Stimulated activated CD8-positive, alpha-beta memory T cell treated with anti-CD3 and anti-CD28 coated beads, Interleukin-7, amount 100 ng/mL, for 4 hours (primary cell): Measurements from ENCODE around the gene MIR17HG.

Experiments
- DNase-seq, 2 donors: peaks; one replicate each; pipeline ENCODE4 v3.0.0-alpha.2; 2020; ENCODE audit warnings: low read depth in 2 of 2

The MIR17HG gene

GRCh38 chr13:91368676-91369440 is 21.4 kb downstream of the MIR17HG start:
- DNase-seq, result no peak

- no peak for DNase-seq
These were observed 21.9 kb downstream of the MIR17HG start for GRCh38 chr13:91369441-91369831.

- DNase-seq, result no peak
These were observed 23.0 kb downstream of the MIR17HG start for GRCh38 chr13:91370501-91370900.

- no peak for DNase-seq
These were observed 25.4 kb downstream of the MIR17HG start for GRCh38 chr13:91372911-91373310.

GRCh38 chr13:91375116-91375729 is 27.7 kb downstream of the MIR17HG start:
- DNase-seq, result no peak

- DNase-seq, result no peak
These were observed 33.9 kb downstream of the MIR17HG start for GRCh38 chr13:91381371-91381770.

- DNase-seq, result no peak
These were observed 36.3 kb downstream of the MIR17HG start for GRCh38 chr13:91383836-91384235.

- no peak for DNase-seq
These were observed 37.4 kb downstream of the MIR17HG start for GRCh38 chr13:91384896-91385295.

GRCh38 chr13:91389186-91389585 is 41.7 kb downstream of the MIR17HG start:
- no peak for DNase-seq

GRCh38 chr13:91397595-91397994 is 50.1 kb downstream of the MIR17HG start:
- no peak for DNase-seq

GRCh38 chr13:91398413-91399188 is 51.1 kb downstream of the MIR17HG start, which contains the start of gene GPC5:
GPC5 (plus strand) TSS chr13:91398621.
- DNase-seq, result peak; percentile 59 to 75

- DNase-seq, result no peak
These were observed 51.9 kb downstream of the MIR17HG start for GRCh38 chr13:91399189-91400062.

GRCh38 chr13:91400063-91400399 is 52.5 kb downstream of the MIR17HG start:
- no peak for DNase-seq

GRCh38 chr13:91400671-91401070 is 53.2 kb downstream of the MIR17HG start:
- no peak for DNase-seq

GRCh38 chr13:91401920-91402319 is 54.4 kb downstream of the MIR17HG start:
- no peak for DNase-seq
